Measurements from ENCODE around the gene CHSY1. TPM values are rescaled to one million over a fixed set of nuclear protein-coding genes. Genes with fewer than 3 reads are reported as not detected.

The CHSY1 gene
- total and polyA plus RNA-seq, 2 of the 4 experiments (the other 2 are of a cell fraction) = 40.9 to 53.2 TPM

GRCh38 chr15:101180620-101181307 lies 71.1 kb downstream of the CHSY1 start:
- WGBS, 2 experiments (ENCODE audit: extremely low coverage in 2 of 2, insufficient read length in 1 of 2) = 93% methylated on average over 3 of the region's 13 CpGs; no CpG with 5 or more reads in 1 of the 2 experiments
- H3K36me3 ChIP-seq (ENCODE audit: control insufficient read depth, insufficient read depth, low read length) = peaks cover 28% of the 10 kb centered on the region
- intact Hi-C loops (cut with micrococcal nuclease) = no loop called here

More at GRCh38 chr15:101180620-101181307, 71.1 kb downstream of the CHSY1 start:
- peak overlapping the region in 1 of 2 experiments; percentile 55; a peak in 3 of 4 replicates for H4K8ac ChIP-seq (ENCODE audit: low read depth in 2 of 2, low read length in 2 of 2)
- peak overlapping the region; percentile 47 for H3K14ac ChIP-seq (replicated peaks; ENCODE audit: low read depth, low read length)
- no peak for DNase-seq
- H2AFZ ChIP-seq (replicated peaks; ENCODE audit: low read length, poor library complexity) = no peak overlapping the region
- peaks cover 3% of the 10 kb centered on the region for H3K9me3 ChIP-seq (ENCODE audit: control insufficient read depth, insufficient read depth, low read length)
- H2AK5ac ChIP-seq (ENCODE audit: low read depth, low read length) = peak overlapping the region; percentile 49; the same call in 1 of the 2 replicates
- no peak overlapping the region for H3K4me2 ChIP-seq (ENCODE audit: low read depth, low read length)
- in situ Hi-C loops (cut with MboI; ENCODE audit: low sequenced_read_pairs) (no loop called here), dilution Hi-C loops (cut with HindIII; ENCODE audit: low sequenced_read_pairs, unreplicated experiment) (no loop called here)
- CTCF ChIA-PET = interaction anchor here (1.4 kb wide), 1 partner anchor 59 kb away, joined by 5 read pairs; no protein-coding TSS in a partner anchor
- peak overlapping the region; percentile 44 for H4K91ac ChIP-seq (ENCODE audit: insufficient read depth, low read depth, low read length)
- POLR2A ChIA-PET (ENCODE audit: unreplicated experiment) = no interaction called here
- H2BK15ac ChIP-seq (ENCODE audit: low read depth, low read length) = peak overlapping the region; percentile 8; the same call in 2 of the 3 replicates
- H2BK120ac ChIP-seq (ENCODE audit: low read depth, low read length) = peak overlapping the region; percentile 30; the same call in 1 of the 2 replicates
- H4K20me1 ChIP-seq (ENCODE audit: insufficient read depth, low read length) = peaks cover 15% of the 10 kb centered on the region
- peak overlapping the region; percentile 43 for H3K27ac ChIP-seq (ENCODE audit: insufficient read depth, low read length)
- H3K27me3 ChIP-seq (ENCODE audit: control insufficient read depth, insufficient read depth, low read length) = no peaks in the 10 kb centered on the region
- H3K56ac ChIP-seq (ENCODE audit: extremely low read depth, insufficient read depth, low read length) = no peak overlapping the region
- peaks cover 32% of the 10 kb centered on the region for H3K4me1 ChIP-seq (ENCODE audit: control insufficient read depth, insufficient read depth, low read length)
- 0 out of 2 replicates have a peak overlapping the region, but pooled peaks have one; percentile 9 for H2BK20ac ChIP-seq (ENCODE audit: low read depth, low read length)
- H3K9me1 ChIP-seq (ENCODE audit: insufficient read depth, low read length) = peaks cover 37% of the 10 kb centered on the region
- peak overlapping the region; percentile 46 for H2BK5ac ChIP-seq (ENCODE audit: low read depth, low read length, poor library complexity, severe bottlenecking)
- H2AK9ac ChIP-seq (replicated peaks; ENCODE audit: low read depth, low read length, poor library complexity) = no peak overlapping the region
- H3K4ac ChIP-seq (ENCODE audit: low read depth, low read length) = peak overlapping the region; percentile 57
- H4K5ac ChIP-seq (ENCODE audit: low read depth, low read length) = no peak overlapping the region
- no peak for TF ChIP-seq MXI1 (IDR thresholded peaks at IDR 0.05; ENCODE audit: borderline replicate concordance, low read depth, low read length)
- BruUV-seq (replicated peaks) = no TSS peak
- peaks cover 31 to 82% of the 10 kb centered on the region in 2 experiments for H3K79me1 ChIP-seq (ENCODE audit: low read depth in 1 of 2, low read length in 2 of 2)
- H3K9ac ChIP-seq (ENCODE audit: low read depth, low read length) = no peak overlapping the region
- peak overlapping the region; percentile 48; the same call in 1 of the 2 replicates for H3K23ac ChIP-seq (ENCODE audit: low read depth, low read length)
- no peak overlapping the region for H3K18ac ChIP-seq (ENCODE audit: low read depth, low read length)
- ATAC-seq (ENCODE audit: low read depth) = no peak
- no peak overlapping the region for H3K4me3 ChIP-seq (ENCODE audit: insufficient read depth, low read depth, low read length)
